EL (cell line): ENCODE results near the gene HSPA8.
A peak's percentile ranks its signal among the peaks of the same experiment; 100 is the strongest.

Experiments used
- DNase-seq: peaks from one replicate; pipeline ENCODE4 v3.0.0-alpha.2; 2016

HSPA8 gene

GRCh38 chr11:123046473-123047259 is 15.3 kb downstream of the HSPA8 start:
- DNase-seq: no peak

GRCh38 chr11:123045101-123045500 is 16.8 kb downstream of the HSPA8 start:
- peak; percentile 12 for DNase-seq

DNA sequence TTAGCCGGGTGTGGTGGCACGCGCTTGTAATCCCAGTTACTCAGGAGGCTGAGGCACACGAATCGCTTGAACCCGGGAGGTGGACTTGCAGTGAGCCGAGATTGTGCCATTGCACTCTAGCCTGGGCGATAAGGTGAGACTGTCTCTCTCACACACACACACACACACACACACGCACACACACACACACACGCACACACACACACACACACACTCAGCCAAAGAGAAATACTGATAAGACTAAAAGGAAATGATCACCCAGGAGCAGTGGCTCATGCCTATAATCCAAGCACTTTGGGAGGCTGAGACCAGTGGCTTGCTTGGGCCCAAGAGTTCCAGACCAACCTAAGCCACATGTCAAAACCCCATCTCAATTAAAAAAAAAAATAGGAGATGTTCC is 20.8 kb downstream of the HSPA8 start:
- DNase-seq: no peak

DNA sequence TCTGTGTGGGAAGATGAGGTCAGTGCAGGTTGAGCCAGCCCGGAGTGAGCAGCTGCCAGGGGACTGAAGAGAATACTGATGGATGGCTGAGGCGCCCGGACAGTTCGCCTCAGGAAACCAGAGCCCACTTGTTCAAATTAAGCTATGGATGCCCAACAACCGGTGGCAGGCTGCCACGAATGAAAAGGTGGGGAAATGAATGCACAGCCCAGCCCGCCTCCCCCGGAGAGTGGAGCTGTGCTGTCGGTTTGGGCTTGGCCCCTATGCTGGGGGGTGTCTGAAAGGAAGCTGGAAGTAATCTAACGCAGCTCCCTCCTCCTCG is 21.9 kb downstream of the HSPA8 start:
- no peak for DNase-seq

- DNase-seq: no peak
Observed at GRCh38 chr11:123035831-123036230, 26.1 kb downstream of the HSPA8 start.

- no peak for DNase-seq
Observed at GRCh38 chr11:123034597-123034996, 27.3 kb downstream of the HSPA8 start.

- DNase-seq: peak; percentile 47
Observed at GRCh38 chr11:123033895-123034294, 28.0 kb downstream of the HSPA8 start.

DNA sequence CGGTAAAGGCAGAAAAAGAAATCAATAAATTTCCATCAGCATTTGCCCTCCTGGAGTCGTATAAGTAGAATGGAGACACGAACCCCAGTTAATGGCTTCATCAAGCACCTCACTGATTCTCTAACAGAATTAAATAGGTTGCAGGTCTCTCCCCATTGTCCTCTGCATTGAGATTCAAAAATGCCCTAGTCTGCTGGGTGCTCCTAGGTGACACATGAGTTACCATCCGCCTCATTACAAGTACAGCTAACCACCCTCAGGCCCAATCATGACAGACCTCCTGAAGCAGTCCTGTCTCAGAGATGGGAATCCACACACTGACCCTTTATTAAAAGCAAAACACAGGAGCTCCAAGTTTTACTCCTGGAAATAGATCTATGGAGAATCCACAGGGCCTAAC is 31.4 kb downstream of the HSPA8 start:
- no peak for DNase-seq

GRCh38 chr11:123020968-123021367 is 41.0 kb downstream of the HSPA8 start:
- peak; percentile 57 for DNase-seq

- DNase-seq: no peak
Observed at GRCh38 chr11:123018702-123019101, 43.2 kb downstream of the HSPA8 start.

GRCh38 chr11:123011510-123011909 is 50.4 kb downstream of the HSPA8 start:
- no peak for DNase-seq
